ENCODE measurements around the gene CLIC4. TPM values are rescaled to one million over a fixed set of nuclear protein-coding genes. Genes with fewer than 3 reads are reported as not detected.

The CLIC4 gene
- total and polyA plus RNA-seq, 10 donors: 17.0 to 99.6 (median 71.2) TPM

GRCh38 chr1:24735156-24735508 lies 10.1 kb upstream of the CLIC4 start:
- Histone ChIP-seq H3K4me1 (peaks cover 7 to 79% (median 54%) of the 10 kb centered on the region in 6 donors), H3K4me3 (no peak overlapping the region), H3K9me3 (no peaks in the 10 kb centered on the region), H3K36me3 (no peaks in the 10 kb centered on the region), H3K27ac (peak overlapping the region in 7 of 8 donors; percentile 3 to 73 (median 64)), H3K27me3 (replicated peaks in 1 of 7) (no peaks in the 10 kb centered on the region)
- intact Hi-C loops (cut with DNase I; ENCODE audit: low total_unique reads): no loop called here
- peak; percentile 15 for DNase-seq
- no peak for TF ChIP-seq POLR2AphosphoS5 (IDR thresholded peaks at IDR 0.05)
- TF ChIP-seq POLR2A (IDR thresholded peaks at IDR 0.05): no peak
- TF ChIP-seq, protein P1, sequence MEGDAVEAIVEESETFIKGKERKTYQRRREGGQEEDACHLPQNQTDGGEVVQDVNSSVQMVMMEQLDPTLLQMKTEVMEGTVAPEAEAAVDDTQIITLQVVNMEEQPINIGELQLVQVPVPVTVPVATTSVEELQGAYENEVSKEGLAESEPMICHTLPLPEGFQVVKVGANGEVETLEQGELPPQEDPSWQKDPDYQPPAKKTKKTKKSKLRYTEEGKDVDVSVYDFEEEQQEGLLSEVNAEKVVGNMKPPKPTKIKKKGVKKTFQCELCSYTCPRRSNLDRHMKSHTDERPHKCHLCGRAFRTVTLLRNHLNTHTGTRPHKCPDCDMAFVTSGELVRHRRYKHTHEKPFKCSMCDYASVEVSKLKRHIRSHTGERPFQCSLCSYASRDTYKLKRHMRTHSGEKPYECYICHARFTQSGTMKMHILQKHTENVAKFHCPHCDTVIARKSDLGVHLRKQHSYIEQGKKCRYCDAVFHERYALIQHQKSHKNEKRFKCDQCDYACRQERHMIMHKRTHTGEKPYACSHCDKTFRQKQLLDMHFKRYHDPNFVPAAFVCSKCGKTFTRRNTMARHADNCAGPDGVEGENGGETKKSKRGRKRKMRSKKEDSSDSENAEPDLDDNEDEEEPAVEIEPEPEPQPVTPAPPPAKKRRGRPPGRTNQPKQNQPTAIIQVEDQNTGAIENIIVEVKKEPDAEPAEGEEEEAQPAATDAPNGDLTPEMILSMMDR (IDR thresholded peaks at IDR 0.05 in 8 of 11, conservative IDR thresholded peaks at IDR 0.05 in 3 of 11): no peak
- WGBS, 5 donors: 73 to 85% (median 82%) methylated on average over 5 of the region's 5 CpGs

- WGBS, 5 donors: 59 to 74% (median 63%) methylated on average over 16 of the region's 16 CpGs
- H3K27me3 ChIP-seq (replicated peaks in 1 of 7): no peaks in the 10 kb centered on the region
- peak; percentile 38 for DNase-seq
- TF ChIP-seq POLR2AphosphoS5 (IDR thresholded peaks at IDR 0.05): peak in 1 of 3 donors; percentile 29
- TF ChIP-seq POLR2A (IDR thresholded peaks at IDR 0.05): no peak
- peak overlapping the region in 1 of 8 donors; percentile 16 for H3K4me3 ChIP-seq
- intact Hi-C loops (cut with DNase I; ENCODE audit: low total_unique reads): no loop called here
- no peaks in the 10 kb centered on the region for H3K36me3 ChIP-seq
- peaks cover 7 to 79% (median 50%) of the 10 kb centered on the region in 6 donors for H3K4me1 ChIP-seq
- H3K27ac ChIP-seq: peak overlapping the region in 7 of 8 donors; percentile 3 to 73 (median 64)
- H3K9me3 ChIP-seq: no peaks in the 10 kb centered on the region
Measured at GRCh38 chr1:24735509-24736375, 9.5 kb upstream of the CLIC4 start.

GRCh38 chr1:24737368-24738117 lies 7.7 kb upstream of the CLIC4 start:
- H3K27me3 ChIP-seq (replicated peaks in 1 of 7): no peaks in the 10 kb centered on the region
- intact Hi-C loops (cut with DNase I; ENCODE audit: low total_unique reads): no loop called here
- 78 to 86% (median 80%) methylated on average over 6 of the region's 6 CpGs for WGBS, 5 donors
- H3K9me3 ChIP-seq: no peaks in the 10 kb centered on the region
- DNase-seq: peak; percentile 33
- H3K4me1 ChIP-seq: peaks cover 7 to 81% (median 56%) of the 10 kb centered on the region in 6 donors
- TF ChIP-seq POLR2AphosphoS5 (IDR thresholded peaks at IDR 0.05) (no peak), POLR2A (IDR thresholded peaks at IDR 0.05) (no peak)
- TF ChIP-seq, protein P1 (IDR thresholded peaks at IDR 0.05 in 8 of 11, conservative IDR thresholded peaks at IDR 0.05 in 3 of 11): no peak
- H3K4me3 ChIP-seq: no peak overlapping the region
- H3K27ac ChIP-seq: peak overlapping the region in 4 of 8 donors; percentile 33 to 73 (median 66)
- no peaks in the 10 kb centered on the region for H3K36me3 ChIP-seq

DNA sequence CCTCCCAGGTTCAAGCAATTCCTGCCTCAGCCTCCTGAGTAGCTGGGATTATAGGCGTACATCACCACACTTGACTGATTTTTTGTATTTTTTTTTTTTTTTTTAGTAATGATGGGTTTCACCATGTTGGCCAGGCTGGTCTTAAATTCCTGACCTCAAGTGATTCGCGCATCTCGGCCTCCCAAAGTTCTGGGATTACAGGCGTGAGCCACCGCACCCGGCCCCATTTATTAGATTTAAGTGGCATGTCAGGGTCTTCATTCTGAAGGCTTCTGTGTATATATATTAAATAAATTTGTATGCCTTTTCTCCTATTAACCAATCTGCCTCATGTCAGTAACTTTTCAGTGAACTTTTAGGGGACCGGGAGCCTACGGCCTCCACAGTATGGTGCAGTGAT lies 6.0 kb upstream of the CLIC4 start:
- no peak overlapping the region for H3K4me3 ChIP-seq
- 98 to 100% (median 98%) methylated on average over 9 of the region's 9 CpGs for WGBS, 5 donors
- no peaks in the 10 kb centered on the region for H3K36me3 ChIP-seq
- peak; percentile 15 for DNase-seq
- H3K4me1 ChIP-seq: peaks cover 19 to 81% (median 62%) of the 10 kb centered on the region in 6 donors
- TF ChIP-seq POLR2A (IDR thresholded peaks at IDR 0.05) (no peak), POLR2AphosphoS5 (IDR thresholded peaks at IDR 0.05) (no peak)
- TF ChIP-seq, protein P1 (IDR thresholded peaks at IDR 0.05 in 8 of 11, conservative IDR thresholded peaks at IDR 0.05 in 3 of 11): no peak
- H3K27ac ChIP-seq: no peak overlapping the region
- H3K27me3 ChIP-seq (replicated peaks in 1 of 7): no peaks in the 10 kb centered on the region
- no peaks in the 10 kb centered on the region for H3K9me3 ChIP-seq
- intact Hi-C loops (cut with DNase I; ENCODE audit: low total_unique reads): no loop called here

Measured in spleen (tissue), 11 donors.